SU-DHL-6 (cell line): ENCODE measurements around the gene PRM3.

ENCODE experiments used
- H2AFZ ChIP-seq: fragments of 200-600 bp; sonication (generic); 2 replicates; pipeline ENCODE4 v1.6.1; 2014; ENCODE audit warnings: low read depth, mild to moderate bottlenecking, moderate library complexity, mixed read lengths, antibody characterized with exemption, low read length; ENCODE audit not compliant: severe bottlenecking
- H3F3A ChIP-seq: fragments of 200-600 bp; shearing (Covaris generic); 2 replicates; pipeline ENCODE4 v1.6.0; 2016; ENCODE audit warnings: antibody characterized with exemption, mild to moderate bottlenecking; ENCODE audit not compliant: insufficient read depth
- H3K27ac ChIP-seq: fragments of 200-600 bp; sonication (generic); 2 replicates; pipeline ENCODE4 v1.5.1; 2016; ENCODE audit warnings: low read depth, mild to moderate bottlenecking, low read length, moderate library complexity, mixed read lengths
- H3K27me3 ChIP-seq: fragments of 200-600 bp; sonication (generic), shearing (Covaris generic); 2 replicates; pipeline ENCODE4 v1.6.0; 2014; ENCODE audit warnings: mild to moderate bottlenecking, low read length
- H3K36me3 ChIP-seq: fragments of 200-600 bp; sonication (generic); 2 replicates; pipeline ENCODE4 v1.6.1; 2014; ENCODE audit warnings: mild to moderate bottlenecking, low read length, mixed read lengths
- H3K4me2 ChIP-seq: fragments of 300-600, 200-600 bp; shearing (Covaris generic), sonication (generic); 2 replicates; pipeline ENCODE4 v1.6.0; 2014; ENCODE audit warnings: low read length, low read depth, mild to moderate bottlenecking; ENCODE audit not compliant: poor library complexity, severe bottlenecking
- H3K4me3 ChIP-seq: fragments of 200-600 bp; sonication (generic); 2 replicates; pipeline ENCODE4 v1.5.1; 2014; ENCODE audit warnings: antibody characterized with exemption, low read length, mild to moderate bottlenecking, mixed read lengths; ENCODE audit not compliant: insufficient read depth, poor library complexity, severe bottlenecking
- H3K79me2 ChIP-seq: fragments of 200-600 bp; sonication (generic); 2 replicates; pipeline ENCODE4 v1.6.1; 2014; ENCODE audit warnings: mild to moderate bottlenecking, low read length, moderate library complexity; ENCODE audit not compliant: insufficient read depth
- H3K9ac ChIP-seq: fragments of 200-600 bp; sonication (generic); 2 replicates; pipeline ENCODE4 v1.7.0; 2014; ENCODE audit warnings: mild to moderate bottlenecking, low read length
- H3K9me2 ChIP-seq: fragments of 200-600 bp; sonication (generic); replicated peaks from 2 replicates; pipeline ENCODE4 v1.6.1; 2014; ENCODE audit warnings: low read length; ENCODE audit not compliant: insufficient read depth
- H3K9me3 ChIP-seq: fragments of 200-600 bp; sonication (generic); 2 replicates; pipeline ENCODE4 v1.6.1; 2014; ENCODE audit warnings: low read length, mixed read lengths; ENCODE audit not compliant: insufficient read depth
- H4K20me1 ChIP-seq: fragments of 200-600 bp; sonication (generic); 2 replicates; pipeline ENCODE4 v1.6.1; 2014; ENCODE audit warnings: low read depth, mild to moderate bottlenecking, antibody characterized with exemption, low read length, moderate library complexity, mixed read lengths
- CTCF ChIP-seq: fragments of 200-600 bp; sonication (generic); IDR thresholded peaks from one replicate; pipeline ENCODE4 v1.5.1; 2017; ENCODE audit warnings: antibody characterized with exemption, mild to moderate bottlenecking, low read length, moderate library complexity; ENCODE audit not compliant: insufficient read depth, poor library complexity, severe bottlenecking
- EZH2phosphoT487 ChIP-seq: fragments of 200-600 bp; sonication (generic), shearing (Covaris generic); conservative IDR thresholded peaks from 2 replicates; pipeline ENCODE4 v1.6.1; 2018; ENCODE audit warnings: mild to moderate bottlenecking, antibody characterized with exemption, low read length, moderate library complexity, mixed read lengths

Gene PRM3

GRCh38 chr16:11229906-11230305 is 43.5 kb downstream of the PRM3 start:
- Histone ChIP-seq H3K36me3 (no peaks in the 10 kb centered on the region), H3F3A (no peaks in the 10 kb centered on the region), H2AFZ (no peak overlapping the region), H3K9me2 (no peaks in the 10 kb centered on the region), H3K27ac (no peak overlapping the region), H3K4me2 (no peak overlapping the region), H3K27me3 (no peaks in the 10 kb centered on the region), H3K9me3 (no peaks in the 10 kb centered on the region), H3K4me3 (no peak overlapping the region), H3K79me2 (no peaks in the 10 kb centered on the region), H3K9ac (no peak overlapping the region), H4K20me1 (no peaks in the 10 kb centered on the region)
- TF ChIP-seq EZH2phosphoT487, result no peak
- TF ChIP-seq CTCF, result no peak

GRCh38 chr16:11229432-11229831 is 44.0 kb downstream of the PRM3 start:
- no peaks in the 10 kb centered on the region for H3K9me2 ChIP-seq
- no peak overlapping the region for H3K4me3 ChIP-seq
- no peaks in the 10 kb centered on the region for H3K36me3 ChIP-seq
- H3K9me3 ChIP-seq, result no peaks in the 10 kb centered on the region
- no peaks in the 10 kb centered on the region for H4K20me1 ChIP-seq
- no peak overlapping the region for H3K9ac ChIP-seq
- no peak overlapping the region for H2AFZ ChIP-seq
- no peaks in the 10 kb centered on the region for H3K79me2 ChIP-seq
- H3K4me2 ChIP-seq, result no peak overlapping the region
- no peak overlapping the region for H3K27ac ChIP-seq
- TF ChIP-seq EZH2phosphoT487, result no peak
- TF ChIP-seq CTCF, result no peak
- H3K27me3 ChIP-seq, result no peaks in the 10 kb centered on the region
- H3F3A ChIP-seq, result no peaks in the 10 kb centered on the region

- Histone ChIP-seq H3K27me3 (no peaks in the 10 kb centered on the region), H3K36me3 (no peaks in the 10 kb centered on the region), H3K79me2 (no peaks in the 10 kb centered on the region), H3K27ac (no peak overlapping the region), H3K4me2 (peak overlapping the region; percentile 16), H3K9me2 (no peaks in the 10 kb centered on the region), H3F3A (no peaks in the 10 kb centered on the region), H4K20me1 (no peaks in the 10 kb centered on the region), H2AFZ (no peak overlapping the region), H3K9ac (no peak overlapping the region), H3K4me3 (no peak overlapping the region), H3K9me3 (no peaks in the 10 kb centered on the region)
- TF ChIP-seq EZH2phosphoT487 (no peak), CTCF (no peak)
Measured at GRCh38 chr16:11225677-11226549, 47.5 kb downstream of the PRM3 start.
